ENCODE measurements around the gene ENTHD1. TPM values are rescaled to one million over a fixed set of nuclear protein-coding genes. Genes with fewer than 3 reads are reported as not detected.

The ENTHD1 gene
- total and polyA plus RNA-seq, 2 of the 4 experiments (the other 2 are of a cell fraction) = not detected

GRCh38 chr22:39928536-39929520 lies 35.3 kb upstream of the ENTHD1 start:
- no peak overlapping the region for H3K14ac ChIP-seq (replicated peaks; ENCODE audit: low read depth, low read length)
- POLR2A ChIA-PET (ENCODE audit: unreplicated experiment) = no interaction called here
- CTCF ChIA-PET = no interaction called here
- no peak overlapping the region for H3K27ac ChIP-seq (ENCODE audit: insufficient read depth, low read length)
- H4K5ac ChIP-seq (ENCODE audit: low read depth, low read length) = no peak overlapping the region
- intact Hi-C loops (cut with micrococcal nuclease) = no loop called here
- no CpG with 5 or more reads among the region's 4 CpGs for WGBS, 2 experiments (ENCODE audit: extremely low coverage in 2 of 2, insufficient read length in 1 of 2)
- no peak overlapping the region for H2BK20ac ChIP-seq (ENCODE audit: low read depth, low read length)
- dilution Hi-C loops (cut with HindIII; ENCODE audit: low sequenced_read_pairs, unreplicated experiment) = no loop called here
- H3K9me3 ChIP-seq (ENCODE audit: control insufficient read depth, insufficient read depth, low read length) = no peaks in the 10 kb centered on the region
- H4K91ac ChIP-seq (ENCODE audit: insufficient read depth, low read depth, low read length) = no peak overlapping the region
- no peak overlapping the region for H2BK5ac ChIP-seq (ENCODE audit: low read depth, low read length, poor library complexity, severe bottlenecking)
- H3K18ac ChIP-seq (ENCODE audit: low read depth, low read length) = no peak overlapping the region
- no peaks in the 10 kb centered on the region; the same call in 1 of the 2 replicates for H3K4me1 ChIP-seq (ENCODE audit: control insufficient read depth, insufficient read depth, low read length)
- H3K9me1 ChIP-seq (ENCODE audit: insufficient read depth, low read length) = no peaks in the 10 kb centered on the region; the same call in 1 of the 2 replicates
- ATAC-seq (ENCODE audit: low read depth) (no peak), DNase-seq (no peak)
- BruUV-seq (replicated peaks) = no TSS peak
- H4K8ac ChIP-seq (ENCODE audit: low read depth in 2 of 2, low read length in 2 of 2) = no peak overlapping the region
- H3K4ac ChIP-seq (ENCODE audit: low read depth, low read length) = no peak overlapping the region
- no peak overlapping the region for H3K4me3 ChIP-seq (ENCODE audit: insufficient read depth, low read depth, low read length)
- no peaks in the 10 kb centered on the region for H4K20me1 ChIP-seq (ENCODE audit: insufficient read depth, low read length)
- no peak overlapping the region for H2AFZ ChIP-seq (replicated peaks; ENCODE audit: low read length, poor library complexity)
- H2BK120ac ChIP-seq (ENCODE audit: low read depth, low read length) = no peak overlapping the region
- in situ Hi-C loops (cut with MboI; ENCODE audit: low sequenced_read_pairs) = no loop called here
- no peak overlapping the region for H2AK5ac ChIP-seq (ENCODE audit: low read depth, low read length)
- no peak overlapping the region for H2AK9ac ChIP-seq (replicated peaks; ENCODE audit: low read depth, low read length, poor library complexity)
- H2BK15ac ChIP-seq (ENCODE audit: low read depth, low read length) = no peak overlapping the region
- no peak overlapping the region for H3K4me2 ChIP-seq (ENCODE audit: low read depth, low read length)
- H3K23ac ChIP-seq (ENCODE audit: low read depth, low read length) = no peak overlapping the region
- no peaks in the 10 kb centered on the region for H3K36me3 ChIP-seq (ENCODE audit: control insufficient read depth, insufficient read depth, low read length)
- no peak overlapping the region for H3K9ac ChIP-seq (ENCODE audit: low read depth, low read length)
- H3K79me1 ChIP-seq (ENCODE audit: low read depth in 1 of 2, low read length in 2 of 2) = no peaks in the 10 kb centered on the region
- no peak overlapping the region for H3K56ac ChIP-seq (ENCODE audit: extremely low read depth, insufficient read depth, low read length)
- H3K27me3 ChIP-seq (ENCODE audit: control insufficient read depth, insufficient read depth, low read length) = peaks cover 65% of the 10 kb centered on the region
- TF ChIP-seq SMC3 (IDR thresholded peaks at IDR 0.05; ENCODE audit: low read depth, low read length) (no peak), NFE2L2 (IDR thresholded peaks at IDR 0.05; ENCODE audit: low read depth, low read length) (no peak), CHD1 (IDR thresholded peaks at IDR 0.05; ENCODE audit: low read depth, low read length) (no peak), POLR2A (IDR thresholded peaks at IDR 0.05; ENCODE audit: low read depth, low read length) (no peak), RCOR1 (IDR thresholded peaks at IDR 0.05; ENCODE audit: insufficient replicate concordance, low read length) (no peak), BHLHE40 (IDR thresholded peaks at IDR 0.05; ENCODE audit: low read depth, low read length) (no peak), MAZ (IDR thresholded peaks at IDR 0.05; ENCODE audit: borderline replicate concordance, low read depth, low read length) (no peak), MAFK (IDR thresholded peaks at IDR 0.05; ENCODE audit: low read depth, low read length) (no peak), MXI1 (IDR thresholded peaks at IDR 0.05; ENCODE audit: borderline replicate concordance, low read depth, low read length) (no peak), RFX5 (IDR thresholded peaks at IDR 0.05; ENCODE audit: low read depth, low read length) (no peak), CEBPB (IDR thresholded peaks at IDR 0.05; ENCODE audit: low read depth, low read length) (no peak), FOS (IDR thresholded peaks at IDR 0.05; ENCODE audit: low read depth, low read length) (no peak), RAD21 (IDR thresholded peaks at IDR 0.05; ENCODE audit: low read length) (no peak)
- TF ChIP-seq, protein P1, sequence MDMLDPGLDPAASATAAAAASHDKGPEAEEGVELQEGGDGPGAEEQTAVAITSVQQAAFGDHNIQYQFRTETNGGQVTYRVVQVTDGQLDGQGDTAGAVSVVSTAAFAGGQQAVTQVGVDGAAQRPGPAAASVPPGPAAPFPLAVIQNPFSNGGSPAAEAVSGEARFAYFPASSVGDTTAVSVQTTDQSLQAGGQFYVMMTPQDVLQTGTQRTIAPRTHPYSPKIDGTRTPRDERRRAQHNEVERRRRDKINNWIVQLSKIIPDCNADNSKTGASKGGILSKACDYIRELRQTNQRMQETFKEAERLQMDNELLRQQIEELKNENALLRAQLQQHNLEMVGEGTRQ (IDR thresholded peaks at IDR 0.05; ENCODE audit: low read depth, low read length) = no peak
- TF ChIP-seq, protein P2, sequence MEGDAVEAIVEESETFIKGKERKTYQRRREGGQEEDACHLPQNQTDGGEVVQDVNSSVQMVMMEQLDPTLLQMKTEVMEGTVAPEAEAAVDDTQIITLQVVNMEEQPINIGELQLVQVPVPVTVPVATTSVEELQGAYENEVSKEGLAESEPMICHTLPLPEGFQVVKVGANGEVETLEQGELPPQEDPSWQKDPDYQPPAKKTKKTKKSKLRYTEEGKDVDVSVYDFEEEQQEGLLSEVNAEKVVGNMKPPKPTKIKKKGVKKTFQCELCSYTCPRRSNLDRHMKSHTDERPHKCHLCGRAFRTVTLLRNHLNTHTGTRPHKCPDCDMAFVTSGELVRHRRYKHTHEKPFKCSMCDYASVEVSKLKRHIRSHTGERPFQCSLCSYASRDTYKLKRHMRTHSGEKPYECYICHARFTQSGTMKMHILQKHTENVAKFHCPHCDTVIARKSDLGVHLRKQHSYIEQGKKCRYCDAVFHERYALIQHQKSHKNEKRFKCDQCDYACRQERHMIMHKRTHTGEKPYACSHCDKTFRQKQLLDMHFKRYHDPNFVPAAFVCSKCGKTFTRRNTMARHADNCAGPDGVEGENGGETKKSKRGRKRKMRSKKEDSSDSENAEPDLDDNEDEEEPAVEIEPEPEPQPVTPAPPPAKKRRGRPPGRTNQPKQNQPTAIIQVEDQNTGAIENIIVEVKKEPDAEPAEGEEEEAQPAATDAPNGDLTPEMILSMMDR (conservative IDR thresholded peaks at IDR 0.05; ENCODE audit: low read depth, low read length) = no peak
